Vagina (tissue), 2 donors: ENCODE measurements around the gene KIF27.
"Not testable (repeated sequence)": the region's sequence is repeated elsewhere in the genome, so short reads cannot be mapped to it uniquely, and the experiment has no call there.

ENCODE experiments used
- CTCF ChIP-seq, 3 experiments: fragments of 450-650 bp in 2 of 3; fragments of 200-600 bp in 1 of 3; sonication (generic) in 1 of 3; IDR thresholded peaks; one replicate each; pipeline ENCODE4 v1.5.1; 2017 to 2019; ENCODE audit warnings: antibody characterized with exemption in 3 of 3, mild to moderate bottlenecking in 2 of 3, moderate library complexity in 2 of 3
- POLR2A ChIP-seq, 2 donors: fragments of 450-650 bp; IDR thresholded peaks; one replicate each; pipeline ENCODE4 v1.6.1; 2017; ENCODE audit warnings: antibody characterized with exemption in 2 of 2, mild to moderate bottlenecking in 2 of 2, moderate library complexity in 2 of 2
- POLR2AphosphoS5 ChIP-seq, 2 donors: sonication (generic); formaldehyde crosslinking; IDR thresholded peaks; one replicate each; pipeline ENCODE4 v1.9.0; 2017; ENCODE audit warnings: antibody characterized with exemption in 2 of 2, mild to moderate bottlenecking in 2 of 2, low read depth in 1 of 2; ENCODE audit not compliant: insufficient read depth in 1 of 2

GRCh38 chr9:83886498-83886897 lies 34.7 kb downstream of the KIF27 start:
- TF ChIP-seq POLR2AphosphoS5 (IDR thresholded peaks at IDR 0.05; ENCODE audit: insufficient read depth in 1 of 2, low read depth in 1 of 2); CTCF (IDR thresholded peaks at IDR 0.05); POLR2A (IDR thresholded peaks at IDR 0.05): not testable (repeated sequence)
